ENCODE data around the gene VSTM1. TPM values are rescaled to one million over a fixed set of nuclear protein-coding genes. Genes with fewer than 3 reads are reported as not detected.
A peak's percentile ranks its signal among the peaks of the same experiment; 100 is the strongest.

VSTM1 gene
- total RNA-seq, 1 donor from 2014 or later = not detected

DNA sequence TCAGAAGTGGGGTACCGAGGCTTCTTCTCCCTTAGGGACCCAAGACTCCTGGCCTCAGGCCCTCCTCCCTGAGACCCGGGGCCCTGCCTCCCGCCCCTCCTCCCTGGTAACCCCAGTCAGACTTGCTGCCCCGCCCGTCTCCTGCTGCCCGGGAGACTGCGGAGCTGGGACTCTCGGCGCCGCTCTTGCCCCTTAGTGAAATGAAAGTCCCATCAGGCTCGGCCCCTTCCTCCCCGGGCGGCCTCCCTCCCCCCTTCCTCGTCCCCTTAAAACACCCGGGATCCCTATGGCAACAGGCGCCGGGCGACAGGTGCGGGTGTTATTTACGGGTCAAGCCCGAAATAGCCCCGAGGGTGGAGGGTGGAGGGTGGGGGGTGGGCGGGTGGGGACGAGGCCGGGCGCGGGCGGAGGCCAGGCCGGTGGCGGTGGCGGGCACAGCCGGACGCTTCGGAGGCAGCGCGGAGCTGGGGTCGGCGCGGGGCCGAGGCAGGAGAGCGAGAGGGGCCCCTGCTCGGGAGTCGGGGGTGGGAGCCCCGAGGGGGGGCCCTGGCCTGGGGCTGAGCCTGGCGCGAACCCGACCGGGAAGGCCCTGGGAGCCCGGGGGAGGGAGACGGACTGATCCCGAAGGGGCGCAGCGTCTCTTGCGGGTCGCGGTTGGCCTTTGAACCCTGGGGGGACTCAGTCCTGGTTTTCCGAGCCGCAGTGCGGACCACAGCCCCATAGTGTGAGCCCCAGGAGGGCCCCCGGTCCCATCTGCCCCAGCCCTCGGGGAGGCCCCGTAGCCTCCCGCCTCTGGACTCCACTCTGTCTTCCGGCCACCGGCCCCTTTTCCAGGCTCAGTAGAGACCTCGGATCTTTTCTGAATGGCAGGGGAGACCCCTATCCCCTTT is 72.2 kb downstream of the VSTM1 start, which contains the start of gene CACNG6:
Gene CACNG6, plus strand, starts transcription at position 414 of the 890 bp plus-strand sequence. CDS start 1,241 bp downstream, outside the sequence.
- H2AFZ ChIP-seq (replicated peaks) = peak within 1 kb of the TSS; percentile 77

More for the DNA sequence above, 72.2 kb downstream of the VSTM1 start, which contains the start of gene CACNG6:
- Histone ChIP-seq H3K27ac (no peak within 1 kb of the TSS), H3K79me2 (ENCODE audit: low read depth) (no peaks in the 10 kb centered on the region), H3K9me3 (ENCODE audit: low read depth) (no peaks in the 10 kb centered on the region), H3K27me3 (peaks cover 77% of the 10 kb centered on the region), H4K20me1 (ENCODE audit: low read depth) (no peaks in the 10 kb centered on the region), H3K4me1 (peaks cover 4% of the 10 kb centered on the region), H3K4me3 (peak within 1 kb of the TSS; percentile 42), H3K9ac (no peak within 1 kb of the TSS), H3K36me3 (no peaks in the 10 kb centered on the region), H3F3A (ENCODE audit: low read depth) (no peaks in the 10 kb centered on the region), H3K4me2 (peak within 1 kb of the TSS; percentile 74)
- peak; percentile 37 for TF ChIP-seq EZH2 (IDR thresholded peaks at IDR 0.05)
- TF ChIP-seq, protein P1, sequence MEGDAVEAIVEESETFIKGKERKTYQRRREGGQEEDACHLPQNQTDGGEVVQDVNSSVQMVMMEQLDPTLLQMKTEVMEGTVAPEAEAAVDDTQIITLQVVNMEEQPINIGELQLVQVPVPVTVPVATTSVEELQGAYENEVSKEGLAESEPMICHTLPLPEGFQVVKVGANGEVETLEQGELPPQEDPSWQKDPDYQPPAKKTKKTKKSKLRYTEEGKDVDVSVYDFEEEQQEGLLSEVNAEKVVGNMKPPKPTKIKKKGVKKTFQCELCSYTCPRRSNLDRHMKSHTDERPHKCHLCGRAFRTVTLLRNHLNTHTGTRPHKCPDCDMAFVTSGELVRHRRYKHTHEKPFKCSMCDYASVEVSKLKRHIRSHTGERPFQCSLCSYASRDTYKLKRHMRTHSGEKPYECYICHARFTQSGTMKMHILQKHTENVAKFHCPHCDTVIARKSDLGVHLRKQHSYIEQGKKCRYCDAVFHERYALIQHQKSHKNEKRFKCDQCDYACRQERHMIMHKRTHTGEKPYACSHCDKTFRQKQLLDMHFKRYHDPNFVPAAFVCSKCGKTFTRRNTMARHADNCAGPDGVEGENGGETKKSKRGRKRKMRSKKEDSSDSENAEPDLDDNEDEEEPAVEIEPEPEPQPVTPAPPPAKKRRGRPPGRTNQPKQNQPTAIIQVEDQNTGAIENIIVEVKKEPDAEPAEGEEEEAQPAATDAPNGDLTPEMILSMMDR (IDR thresholded peaks at IDR 0.05) = no peak
- Mint-ChIP-seq H3K4me3 (peak within 1 kb of the TSS; percentile 80), H3K4me1 (peaks cover 24% of the 10 kb centered on the region), H3K27me3 (ENCODE audit: insufficient read depth, low read depth) (peaks cover 17% of the 10 kb centered on the region), H3K27ac (peak within 1 kb of the TSS; percentile 91), H3K36me3 (no peaks in the 10 kb centered on the region), H3K9me3 (no peaks in the 10 kb centered on the region)
- peak; percentile 72 for DNase-seq (ENCODE audit: low spot score)

Small RNAs within 50 kb of the gene (small RNA-seq; reads per million reads assigned to genes)
- gene AC012314.20 = not detected

Other genes with a start within 250 kb of the VSTM1 start
- gene NLRP12, start 239.6 kb downstream of the VSTM1 start, total RNA-seq (ENCODE audit: low replicate concordance) = 0.19 TPM in 1 of 2 replicates, not detected in the other
- 11.5 and 25.6 TPM in 2 replicates for gene MYADM, start 196.0 kb downstream of the VSTM1 start, total RNA-seq (ENCODE audit: low replicate concordance)
- gene PRKCG, start 181.7 kb downstream of the VSTM1 start, total RNA-seq (ENCODE audit: low replicate concordance) = 0.51 and 3.3 TPM in 2 replicates
- 6.7 and 27.3 TPM in 2 replicates for gene CACNG7, start 154.6 kb downstream of the VSTM1 start, total RNA-seq (ENCODE audit: low replicate concordance)
- 0.02 and 0.37 TPM in 2 replicates for gene CACNG8, start 101.0 kb downstream of the VSTM1 start, total RNA-seq (ENCODE audit: low replicate concordance)
- gene CACNG6, start 72.3 kb downstream of the VSTM1 start, total RNA-seq (ENCODE audit: low replicate concordance) = 1.0 TPM in 1 of 2 replicates, not detected in the other
- not detected in 2 replicates for gene TARM1, start 17.5 kb upstream of the VSTM1 start, total RNA-seq (ENCODE audit: low replicate concordance)
- gene OSCAR, start 36.9 kb upstream of the VSTM1 start, total RNA-seq (ENCODE audit: low replicate concordance) = 2.4 TPM in 1 of 2 replicates, not detected in the other
- gene NDUFA3, start 39.0 kb upstream of the VSTM1 start, total RNA-seq (ENCODE audit: low replicate concordance) = 40.3 and 75.9 TPM in 2 replicates
- gene TFPT, start 51.8 kb upstream of the VSTM1 start, total RNA-seq (ENCODE audit: low replicate concordance) = 9.4 and 18.0 TPM in 2 replicates
- gene PRPF31, start 51.9 kb upstream of the VSTM1 start, total RNA-seq (ENCODE audit: low replicate concordance) = 62.0 and 64.4 TPM in 2 replicates
- 23.2 and 29.4 TPM in 2 replicates for gene CNOT3, start 73.9 kb upstream of the VSTM1 start, total RNA-seq (ENCODE audit: low replicate concordance)
- gene LENG1, start 95.8 kb upstream of the VSTM1 start, total RNA-seq (ENCODE audit: low replicate concordance) = 2.7 and 5.4 TPM in 2 replicates
- 0.46 TPM in 1 of 2 replicates, not detected in the other for gene TMC4, start 109.3 kb upstream of the VSTM1 start, total RNA-seq (ENCODE audit: low replicate concordance)
- 20.0 and 91.0 TPM in 2 replicates for gene MBOAT7, start 125.7 kb upstream of the VSTM1 start, total RNA-seq (ENCODE audit: low replicate concordance)
- gene TSEN34, start 127.4 kb upstream of the VSTM1 start, total RNA-seq (ENCODE audit: low replicate concordance) = 10.3 and 37.3 TPM in 2 replicates
- gene RPS9, start 137.0 kb upstream of the VSTM1 start, total RNA-seq (ENCODE audit: low replicate concordance) = 1,773 and 2,732 TPM in 2 replicates
- not detected in 2 replicates for gene LILRB3, start 159.1 kb upstream of the VSTM1 start, total RNA-seq (ENCODE audit: low replicate concordance)
- not detected in 2 replicates for gene LILRA6, start 178.9 kb upstream of the VSTM1 start, total RNA-seq (ENCODE audit: low replicate concordance)
- not detected in 2 replicates for gene LILRB5, start 193.4 kb upstream of the VSTM1 start, total RNA-seq (ENCODE audit: low replicate concordance)
- not detected in 2 replicates for gene LILRB2, start 217.2 kb upstream of the VSTM1 start, total RNA-seq (ENCODE audit: low replicate concordance)
- gene LILRA5, start 249.3 kb upstream of the VSTM1 start, total RNA-seq (ENCODE audit: low replicate concordance) = not detected in 2 replicates